T-helper 1 cell treated with Interleukin-12 subunit alpha and Interleukin-12 subunit beta and Interleukin-4 antibody, amounts not matched to agents 30 ng/mL and 1 ng/mL, for 36 hours (primary cell): ENCODE measurements around the gene P2RY8. TPM values are rescaled to one million over a fixed set of nuclear protein-coding genes. Genes with fewer than 3 reads are reported as not detected.

Experiments used
- intact Hi-C: fragments of 100-400 bp; cut with micrococcal nuclease; formaldehyde crosslinking; loops from one replicate; pipeline ENCODE4 v1.15.1; 2024
- total RNA-seq: library from RNA; stranded (reverse); gene quantifications from 2 replicates; pipeline ENCODE4 v1.2.3, GENCODE V29; 2022

Gene P2RY8
- total RNA-seq, 1 donor from 2014 or later = 120 TPM

DNA sequence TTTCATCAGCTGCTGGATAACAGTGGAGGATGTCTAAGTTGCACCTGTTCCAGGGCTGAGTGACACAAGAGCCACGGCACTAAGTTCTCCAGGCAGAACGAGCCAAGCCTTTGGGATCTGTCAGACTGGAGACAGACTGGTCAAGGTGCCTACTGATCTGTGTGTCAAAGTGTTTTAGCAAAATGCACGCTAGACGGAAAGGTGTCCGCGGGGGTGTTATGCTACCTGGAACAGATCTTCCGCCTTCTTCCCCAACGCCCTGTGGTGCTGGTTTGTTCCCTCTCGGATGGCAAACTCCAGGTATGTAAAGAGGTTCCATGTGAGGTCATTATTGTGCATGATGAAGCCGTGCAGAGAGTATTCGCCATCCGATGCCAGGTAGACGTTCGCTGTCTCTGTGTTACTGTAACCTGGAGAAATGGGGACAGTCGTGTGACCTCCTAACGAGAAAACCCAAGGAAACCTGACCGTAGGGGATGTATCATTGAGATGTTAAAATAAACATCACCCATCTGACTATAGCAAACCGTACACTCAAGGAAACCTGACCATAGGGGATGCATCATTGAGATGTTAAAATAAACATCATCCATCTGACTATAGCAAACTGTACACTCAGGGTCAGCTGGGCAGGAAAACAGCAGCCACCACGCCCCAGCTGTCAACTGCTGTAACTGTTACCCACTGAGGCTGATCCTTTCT is 115.4 kb downstream of the P2RY8 start:
- intact Hi-C loops = loop anchor here (10.0 kb wide), 1 partner anchor 497 kb away; no protein-coding TSS in a partner anchor

GRCh38 chrX:1420371-1420770 is 116.6 kb downstream of the P2RY8 start:
- intact Hi-C loops = loop anchor here (10.0 kb wide), 1 partner anchor 496 kb away; no protein-coding TSS in a partner anchor

DNA sequence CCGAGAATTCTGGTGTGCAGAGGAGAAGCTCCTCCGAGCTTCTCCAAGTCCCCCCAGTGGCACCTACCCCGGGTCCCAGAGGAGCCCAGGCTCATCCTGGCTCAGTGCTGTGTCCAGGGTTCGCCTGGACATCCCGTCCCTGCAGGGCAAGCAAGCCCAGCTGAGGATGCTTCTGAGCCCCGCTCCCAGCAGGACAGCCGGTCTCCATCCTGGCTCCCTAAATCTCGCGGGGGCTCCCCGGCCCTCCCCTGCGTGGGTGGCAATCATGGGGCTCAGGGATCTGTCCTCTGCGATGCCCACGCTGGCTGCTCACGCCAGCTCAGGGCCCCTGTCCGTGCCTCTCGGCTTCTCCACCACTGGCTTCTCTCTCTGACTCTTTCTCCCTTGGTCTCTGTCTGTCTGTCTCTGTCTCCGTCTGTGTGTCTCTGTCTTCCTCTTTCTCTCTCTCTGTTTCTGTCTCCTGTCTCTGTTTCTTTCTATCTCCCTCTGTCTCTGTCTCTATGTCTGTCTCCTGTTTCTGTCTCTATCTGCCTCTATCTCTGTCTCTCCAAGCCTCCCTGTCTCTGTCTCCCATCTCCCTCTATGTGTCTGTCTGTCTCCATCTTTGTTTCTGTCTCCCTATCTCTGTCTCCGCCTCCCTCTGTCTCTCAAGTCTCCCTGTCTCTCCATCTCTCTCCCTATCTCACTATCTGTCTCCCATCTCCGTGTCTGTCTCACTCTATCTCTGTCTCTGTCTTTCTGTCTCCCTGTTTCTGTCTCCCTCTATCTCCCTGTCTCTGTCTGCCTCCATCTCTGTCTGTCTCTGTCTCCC is 117.2 kb downstream of the P2RY8 start:
- intact Hi-C loops = loop anchor here (10.0 kb wide), 1 partner anchor 495 kb away; no protein-coding TSS in a partner anchor

DNA sequence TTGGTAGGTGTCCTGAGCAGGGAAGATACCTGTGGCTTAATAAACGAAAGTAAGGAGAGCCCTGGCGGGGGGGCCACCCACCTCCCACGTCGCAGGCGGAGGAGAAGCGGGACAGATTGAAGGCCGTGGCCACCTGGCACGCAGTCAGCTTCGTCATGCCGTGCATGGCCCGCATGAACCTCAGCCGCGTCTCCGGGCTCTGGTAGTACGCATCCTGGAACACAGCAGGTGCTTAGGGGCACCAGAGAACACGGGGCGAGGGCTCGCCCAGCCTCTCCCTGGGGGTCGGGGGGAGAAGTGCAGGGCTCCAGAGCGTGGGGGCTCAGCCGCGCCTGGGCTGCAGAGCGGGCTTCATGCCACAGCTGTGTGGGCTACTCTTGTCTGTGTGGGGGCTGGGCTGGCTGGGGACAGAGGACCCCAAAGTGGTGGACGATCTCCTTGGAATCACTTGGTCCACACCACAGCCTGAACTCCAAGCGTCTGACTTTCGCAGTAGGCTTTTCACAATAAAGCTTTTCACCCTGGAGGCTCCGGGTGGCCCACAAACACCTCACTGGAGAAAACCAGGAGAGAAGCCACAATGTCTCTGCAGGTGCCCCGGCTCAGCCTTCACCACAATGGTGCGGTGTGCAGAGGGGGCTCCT is 118.0 kb downstream of the P2RY8 start:
- intact Hi-C loops = no loop called here

GRCh38 chrX:1417921-1418771 is 118.8 kb downstream of the P2RY8 start:
- intact Hi-C loops = no loop called here

- intact Hi-C loops = no loop called here
These were observed 119.8 kb downstream of the P2RY8 start for GRCh38 chrX:1416965-1417760.

DNA sequence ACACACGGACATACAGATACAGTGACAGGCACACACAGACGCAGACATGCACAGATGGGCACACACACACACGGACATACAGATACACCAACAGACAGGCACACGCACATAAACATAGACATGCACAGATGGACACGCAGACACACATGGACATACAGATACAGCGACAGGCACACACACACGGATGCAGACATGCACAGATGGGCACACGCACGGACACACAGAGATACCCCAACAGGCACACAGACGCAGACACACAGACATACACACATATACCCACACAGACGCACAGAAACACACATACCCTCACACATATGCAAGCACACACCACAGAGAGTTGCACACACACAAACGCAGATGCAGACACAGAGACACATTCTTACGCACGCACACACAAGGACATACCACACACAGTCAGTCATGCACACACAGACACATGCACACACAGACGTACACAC is 120.6 kb downstream of the P2RY8 start:
- intact Hi-C loops = no loop called here

Other genes starting within 250 kb of the P2RY8 start
- gene IL3RA, start 200.4 kb downstream of the P2RY8 start, total RNA-seq = 17.4 and 18.9 TPM in 2 replicates
- 211 and 220 TPM in 2 replicates for gene SLC25A6, start 145.1 kb downstream of the P2RY8 start, total RNA-seq
- 56.6 and 58.7 TPM in 2 replicates for gene ASMTL, start 84.3 kb downstream of the P2RY8 start, total RNA-seq
- 72.4 and 74.4 TPM in 2 replicates for gene AKAP17A, start 54.4 kb upstream of the P2RY8 start, total RNA-seq
- 1.0 TPM in 1 of 2 replicates, not detected in the other for gene ASMT, start 77.9 kb upstream of the P2RY8 start, total RNA-seq